HL-60 (cell line): ENCODE measurements around the gene PPM1H.

Experiments
- DNase-seq, 2 experiments: peaks; one replicate each; pipeline ENCODE4 v3.0.0-alpha.2; 2010 to 2020; ENCODE audit warnings: low read depth in 1 of 2, low spot score in 1 of 2
- H3K27ac ChIP-seq: fragments of 250-450 bp; sonication (Bioruptor Pico); replicated peaks from 2 replicates; pipeline ENCODE4 v1.5.1; 2020; ENCODE audit warnings: mild to moderate bottlenecking, moderate library complexity
- H3K27me3 ChIP-seq: fragments of 250-450 bp; sonication (Bioruptor Pico); 2 replicates; pipeline ENCODE4 v1.5.1; 2021; ENCODE audit warnings: mild to moderate bottlenecking, moderate library complexity; ENCODE audit not compliant: insufficient read depth, poor library complexity, severe bottlenecking
- H3K4me3 ChIP-seq: replicated peaks from 2 replicates; pipeline ENCODE4 v1.5.1; 2011; ENCODE audit warnings: mild to moderate bottlenecking, control low read depth, low read length; ENCODE audit not compliant: insufficient read depth
- GABPA ChIP-seq: IDR thresholded peaks from 2 replicates; pipeline ENCODE4 v1.6.1; 2012; ENCODE audit warnings: low read depth
- POLR2AphosphoS5 ChIP-seq: IDR thresholded peaks from 2 replicates; pipeline ENCODE4 v1.6.1; 2012; ENCODE audit warnings: low read depth
- SPI1 ChIP-seq: IDR thresholded peaks from 2 replicates; pipeline ENCODE4 v1.6.1; 2012; ENCODE audit warnings: low read depth, mild to moderate bottlenecking, borderline replicate concordance
- TF ChIP-seq, protein P1 (sequence below): IDR thresholded peaks from 2 replicates; pipeline ENCODE4 v1.6.1; 2012; ENCODE audit warnings: low read depth; ENCODE audit not compliant: insufficient replicate concordance
- TF ChIP-seq, protein P2 (sequence below): IDR thresholded peaks from one replicate; pipeline ENCODE4 v1.5.1; 2011; ENCODE audit warnings: low read length, control low read depth, inconsistent platforms; ENCODE audit not compliant: insufficient read depth

The PPM1H gene

DNA sequence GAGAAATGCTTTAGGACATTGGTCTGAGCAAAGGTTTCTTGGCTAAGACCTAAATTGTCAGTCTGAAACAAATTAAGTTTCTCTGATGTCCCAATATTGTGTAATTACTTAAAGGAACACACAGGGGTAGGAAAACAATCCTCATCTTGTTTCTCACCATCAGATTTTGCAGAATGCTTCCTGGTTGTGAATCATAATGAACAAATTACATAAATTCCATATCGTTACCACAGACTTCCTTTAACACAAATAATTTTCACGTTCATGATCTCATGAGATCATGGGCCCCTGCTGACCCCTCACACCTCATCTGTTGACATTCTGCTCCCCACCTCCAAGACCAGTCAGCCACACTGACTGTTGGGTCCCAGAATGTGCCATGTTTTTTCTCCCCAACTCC is 274.2 kb downstream of the PPM1H start:
- Histone ChIP-seq H3K27ac (no peak overlapping the region), H3K27me3 (no peaks in the 10 kb centered on the region), H3K4me3 (no peak overlapping the region)
- no peak for DNase-seq
- TF ChIP-seq POLR2AphosphoS5 = no peak
- TF ChIP-seq, protein P1, sequence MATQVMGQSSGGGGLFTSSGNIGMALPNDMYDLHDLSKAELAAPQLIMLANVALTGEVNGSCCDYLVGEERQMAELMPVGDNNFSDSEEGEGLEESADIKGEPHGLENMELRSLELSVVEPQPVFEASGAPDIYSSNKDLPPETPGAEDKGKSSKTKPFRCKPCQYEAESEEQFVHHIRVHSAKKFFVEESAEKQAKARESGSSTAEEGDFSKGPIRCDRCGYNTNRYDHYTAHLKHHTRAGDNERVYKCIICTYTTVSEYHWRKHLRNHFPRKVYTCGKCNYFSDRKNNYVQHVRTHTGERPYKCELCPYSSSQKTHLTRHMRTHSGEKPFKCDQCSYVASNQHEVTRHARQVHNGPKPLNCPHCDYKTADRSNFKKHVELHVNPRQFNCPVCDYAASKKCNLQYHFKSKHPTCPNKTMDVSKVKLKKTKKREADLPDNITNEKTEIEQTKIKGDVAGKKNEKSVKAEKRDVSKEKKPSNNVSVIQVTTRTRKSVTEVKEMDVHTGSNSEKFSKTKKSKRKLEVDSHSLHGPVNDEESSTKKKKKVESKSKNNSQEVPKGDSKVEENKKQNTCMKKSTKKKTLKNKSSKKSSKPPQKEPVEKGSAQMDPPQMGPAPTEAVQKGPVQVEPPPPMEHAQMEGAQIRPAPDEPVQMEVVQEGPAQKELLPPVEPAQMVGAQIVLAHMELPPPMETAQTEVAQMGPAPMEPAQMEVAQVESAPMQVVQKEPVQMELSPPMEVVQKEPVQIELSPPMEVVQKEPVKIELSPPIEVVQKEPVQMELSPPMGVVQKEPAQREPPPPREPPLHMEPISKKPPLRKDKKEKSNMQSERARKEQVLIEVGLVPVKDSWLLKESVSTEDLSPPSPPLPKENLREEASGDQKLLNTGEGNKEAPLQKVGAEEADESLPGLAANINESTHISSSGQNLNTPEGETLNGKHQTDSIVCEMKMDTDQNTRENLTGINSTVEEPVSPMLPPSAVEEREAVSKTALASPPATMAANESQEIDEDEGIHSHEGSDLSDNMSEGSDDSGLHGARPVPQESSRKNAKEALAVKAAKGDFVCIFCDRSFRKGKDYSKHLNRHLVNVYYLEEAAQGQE = no peak
- TF ChIP-seq, protein P2, sequence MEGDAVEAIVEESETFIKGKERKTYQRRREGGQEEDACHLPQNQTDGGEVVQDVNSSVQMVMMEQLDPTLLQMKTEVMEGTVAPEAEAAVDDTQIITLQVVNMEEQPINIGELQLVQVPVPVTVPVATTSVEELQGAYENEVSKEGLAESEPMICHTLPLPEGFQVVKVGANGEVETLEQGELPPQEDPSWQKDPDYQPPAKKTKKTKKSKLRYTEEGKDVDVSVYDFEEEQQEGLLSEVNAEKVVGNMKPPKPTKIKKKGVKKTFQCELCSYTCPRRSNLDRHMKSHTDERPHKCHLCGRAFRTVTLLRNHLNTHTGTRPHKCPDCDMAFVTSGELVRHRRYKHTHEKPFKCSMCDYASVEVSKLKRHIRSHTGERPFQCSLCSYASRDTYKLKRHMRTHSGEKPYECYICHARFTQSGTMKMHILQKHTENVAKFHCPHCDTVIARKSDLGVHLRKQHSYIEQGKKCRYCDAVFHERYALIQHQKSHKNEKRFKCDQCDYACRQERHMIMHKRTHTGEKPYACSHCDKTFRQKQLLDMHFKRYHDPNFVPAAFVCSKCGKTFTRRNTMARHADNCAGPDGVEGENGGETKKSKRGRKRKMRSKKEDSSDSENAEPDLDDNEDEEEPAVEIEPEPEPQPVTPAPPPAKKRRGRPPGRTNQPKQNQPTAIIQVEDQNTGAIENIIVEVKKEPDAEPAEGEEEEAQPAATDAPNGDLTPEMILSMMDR = no peak

DNA sequence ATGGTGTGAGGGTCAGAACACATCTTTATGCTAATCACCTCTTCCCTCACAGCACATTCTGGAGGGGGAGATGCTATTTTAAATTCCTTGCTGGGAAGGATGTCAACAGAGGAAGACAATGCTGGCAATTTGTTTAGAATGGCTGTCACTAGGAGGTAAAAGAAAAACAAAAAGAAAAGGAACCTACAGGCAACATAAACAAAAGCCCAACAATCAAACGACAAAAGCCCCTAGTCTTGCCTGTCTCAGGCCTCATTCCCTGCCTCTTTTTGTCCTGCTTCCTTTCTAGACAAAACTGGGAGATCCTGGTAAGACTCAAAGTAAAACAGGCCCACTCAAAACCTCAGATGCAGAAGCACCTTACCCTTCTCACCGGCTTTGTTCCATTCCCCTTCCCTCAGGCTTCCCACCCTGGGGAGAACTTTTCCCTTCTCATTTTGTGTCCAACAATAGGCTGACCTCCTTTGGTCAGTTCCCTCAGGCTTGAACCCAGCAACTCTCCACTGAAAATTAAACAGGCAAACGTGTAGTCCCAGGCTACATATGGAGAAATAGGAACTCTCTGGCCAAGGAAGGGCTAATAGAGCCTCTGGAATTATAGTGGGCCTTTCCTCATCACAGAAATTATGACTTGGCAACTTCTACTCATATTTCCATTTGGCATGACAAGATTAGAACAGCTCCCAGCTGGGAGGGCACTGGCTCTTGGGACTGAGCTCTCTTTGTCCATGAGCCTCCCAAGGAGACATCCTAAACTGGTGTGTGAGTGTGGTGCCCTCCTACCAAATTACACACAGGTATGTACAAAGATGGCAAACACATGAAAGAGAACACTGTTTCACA is 275.3 kb downstream of the PPM1H start:
- no peak overlapping the region for H3K4me3 ChIP-seq
- TF ChIP-seq, protein P2 = no peak
- TF ChIP-seq POLR2AphosphoS5 = no peak
- no peak for TF ChIP-seq SPI1
- no peak for TF ChIP-seq GABPA
- TF ChIP-seq, protein P1 = no peak
- no peak for DNase-seq
- no peaks in the 10 kb centered on the region for H3K27me3 ChIP-seq
- H3K27ac ChIP-seq = no peak overlapping the region

DNA sequence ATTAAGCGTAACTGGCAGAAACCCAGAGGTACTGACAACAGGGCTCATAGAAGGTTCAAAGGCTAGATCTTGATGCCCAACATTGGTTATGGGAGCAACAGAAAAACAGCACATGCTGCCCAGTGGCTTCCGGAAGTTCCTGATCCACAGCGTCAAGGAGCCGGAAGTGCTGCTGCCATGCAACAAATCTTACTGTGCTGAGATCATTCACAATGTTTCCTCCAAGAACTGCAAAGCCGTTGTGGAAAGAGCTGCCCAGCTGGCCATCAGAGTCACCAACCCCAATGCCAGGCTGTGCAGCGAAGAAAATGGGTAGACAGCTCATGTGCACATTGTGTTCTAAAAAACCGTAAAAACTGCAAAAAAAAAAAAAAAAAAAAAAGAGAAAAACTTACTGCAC is 276.0 kb downstream of the PPM1H start:
- no peak overlapping the region for H3K4me3 ChIP-seq
- no peak overlapping the region for H3K27ac ChIP-seq
- TF ChIP-seq GABPA (no peak), POLR2AphosphoS5 (no peak), SPI1 (no peak)
- TF ChIP-seq, protein P2 = no peak
- TF ChIP-seq, protein P1 = no peak
- no peak for DNase-seq
- H3K27me3 ChIP-seq = no peaks in the 10 kb centered on the region
